BJ (cell line): Measurements from ENCODE around the gene SLMAP. TPM values are rescaled to one million over a fixed set of nuclear protein-coding genes. Genes with fewer than 3 reads are reported as not detected.
A peak's percentile ranks its signal among the peaks of the same experiment; 100 is the strongest.
"Not testable (repeated sequence)": the region's sequence is repeated elsewhere in the genome, so short reads cannot be mapped to it uniquely, and the experiment has no call there.

Source experiments
- CTCF ChIA-PET: fragments of 350-600 bp; formaldehyde crosslinking; extraction: SDS; loops from one replicate; lab custom pipeline; 2021; ENCODE audit warnings: antibody characterized with exemption, inconsistent platforms; lab: Yijun Ruan, JAX
- POLR2A ChIA-PET: fragments of 300-600 bp; sonication (Branson Sonifier 250); formaldehyde crosslinking; extraction: SDS; loops from one replicate; lab custom pipeline; 2021; ENCODE audit warnings: antibody characterized with exemption; lab: Charles Lee
- DNase-seq: peaks from one replicate; pipeline ENCODE4 v3.0.0-alpha.2; 2011; ENCODE audit warnings: low read depth
- H3K27me3 ChIP-seq: 2 replicates; pipeline ENCODE4 v1.6.0; 2011; ENCODE audit warnings: low read length; ENCODE audit not compliant: control insufficient read depth, insufficient read depth
- H3K36me3 ChIP-seq: 2 replicates; pipeline ENCODE4 v1.5.1; 2011; ENCODE audit warnings: low read length; ENCODE audit not compliant: control insufficient read depth, insufficient read depth
- H3K4me3 ChIP-seq: 2 replicates; pipeline ENCODE4 v1.5.1; 2011; ENCODE audit warnings: low read depth, mild to moderate bottlenecking, control low read depth, low read length
- CTCF ChIP-seq: IDR thresholded peaks from 2 replicates; pipeline ENCODE4 v1.5.1; 2011; ENCODE audit warnings: low read depth, mild to moderate bottlenecking, control low read depth, inconsistent platforms, low read length, moderate library complexity; ENCODE audit not compliant: insufficient read depth
- polyA plus RNA-seq: library from polyadenylated mRNA; depleted of rRNA; stranded (reverse); fragments of >200 nt; gene quantifications from 2 replicates; pipeline ENCODE4 v1.2.3, GENCODE V29; 2011

The SLMAP gene
- polyA plus RNA-seq, 1 experiment: 24.1 TPM

DNA sequence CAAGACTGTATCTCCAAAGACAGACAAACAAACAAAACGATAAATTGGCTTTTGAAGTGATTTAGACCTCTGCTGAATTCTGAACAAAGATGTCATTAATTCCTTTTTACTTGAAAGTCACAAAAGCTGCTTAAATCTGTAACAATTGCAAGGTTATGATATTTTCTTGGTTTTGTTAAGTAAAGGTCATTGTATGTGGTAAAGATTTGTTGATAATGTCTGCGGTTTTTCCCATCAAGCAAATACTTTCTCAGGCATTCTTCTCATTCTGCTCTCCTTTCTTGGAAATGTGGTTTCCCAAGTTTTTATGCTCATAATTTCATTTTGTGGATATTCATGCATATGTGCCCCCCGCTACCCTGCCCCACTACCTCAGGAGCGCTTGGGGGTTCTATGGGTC, 116.5 kb downstream of the SLMAP start:
- H3K27me3 ChIP-seq: no peaks in the 10 kb centered on the region
- DNase-seq: no peak
- ChIA-PET CTCF (interaction anchor here (1.3 kb wide), 1 partner anchor 475 kb away, joined by 3 read pairs; no protein-coding TSS in a partner anchor), POLR2A (no interaction called here)
- TF ChIP-seq CTCF: no peak
- no peak overlapping the region for H3K4me3 ChIP-seq
- no peaks in the 10 kb centered on the region for H3K36me3 ChIP-seq

- Histone ChIP-seq H3K4me3 (no peak overlapping the region), H3K36me3 (no peaks in the 10 kb centered on the region), H3K27me3 (no peaks in the 10 kb centered on the region)
- no peak for TF ChIP-seq CTCF
- DNase-seq: no peak
- ChIA-PET CTCF (no interaction called here), POLR2A (no interaction called here)
These were observed 120.5 kb downstream of the SLMAP start for GRCh38 chr3:57876632-57877031.

DNA sequence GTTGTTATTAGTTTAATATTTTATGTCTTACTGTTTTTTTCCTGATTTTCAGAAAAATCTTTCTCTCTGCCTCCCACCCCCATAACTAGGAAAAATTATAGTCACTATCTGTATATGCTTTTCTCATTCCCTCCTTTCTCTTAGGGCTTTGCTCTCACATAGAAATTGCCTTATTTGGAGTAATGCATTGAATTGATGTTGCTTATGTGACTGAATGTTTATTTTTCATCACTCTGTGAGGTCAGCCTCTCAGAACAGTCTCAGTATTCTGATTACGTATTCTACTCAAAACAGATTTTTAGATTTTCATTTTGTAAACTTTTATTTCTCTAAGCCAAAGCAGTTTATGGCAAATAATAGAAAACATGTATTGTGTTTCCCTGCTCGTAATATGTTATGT, 121.0 kb downstream of the SLMAP start:
- ChIA-PET CTCF (interaction anchor here (0.6 kb wide), 1 partner anchor 727 kb away, joined by 3 read pairs; no protein-coding TSS in a partner anchor), POLR2A (no interaction called here)
- Histone ChIP-seq H3K4me3 (no peak overlapping the region), H3K27me3 (no peaks in the 10 kb centered on the region), H3K36me3 (no peaks in the 10 kb centered on the region)
- TF ChIP-seq CTCF: no peak
- DNase-seq: no peak

DNA sequence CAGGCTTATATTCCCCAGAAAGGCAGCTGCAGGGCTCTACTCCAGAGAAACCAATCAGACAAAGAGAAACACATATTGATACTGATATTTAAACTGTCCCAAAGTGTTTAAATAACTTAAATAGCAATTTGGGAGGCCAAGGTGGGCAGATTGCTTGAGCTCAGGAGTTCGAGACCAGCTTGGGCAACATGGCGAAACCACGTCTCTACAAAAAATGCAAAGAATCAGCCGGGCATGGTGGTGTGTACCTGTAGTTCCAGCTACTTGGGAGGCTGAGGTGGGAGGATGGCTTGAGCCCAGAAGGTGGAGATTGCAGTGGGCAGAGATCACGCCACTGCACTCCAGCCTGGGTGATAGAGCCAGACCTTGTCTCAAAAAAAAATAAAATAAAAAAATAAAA, 128.3 kb downstream of the SLMAP start:
- POLR2A ChIA-PET: interaction anchor here (0.6 kb wide), 1 partner anchor 12 kb away, joined by 6 read pairs; no protein-coding TSS in a partner anchor
- DNase-seq, H3K27me3 ChIP-seq, H3K36me3 ChIP-seq, H3K4me3 ChIP-seq, CTCF ChIA-PET: not testable (repeated sequence)

- Histone ChIP-seq H3K27me3 (no peaks in the 10 kb centered on the region), H3K36me3 (no peaks in the 10 kb centered on the region), H3K4me3 (no peak overlapping the region)
- POLR2A ChIA-PET: no interaction called here
- no peak for DNase-seq
- CTCF ChIA-PET: no interaction called here
- TF ChIP-seq CTCF: no peak
These were observed 133.7 kb downstream of the SLMAP start for GRCh38 chr3:57889807-57890206.

DNA sequence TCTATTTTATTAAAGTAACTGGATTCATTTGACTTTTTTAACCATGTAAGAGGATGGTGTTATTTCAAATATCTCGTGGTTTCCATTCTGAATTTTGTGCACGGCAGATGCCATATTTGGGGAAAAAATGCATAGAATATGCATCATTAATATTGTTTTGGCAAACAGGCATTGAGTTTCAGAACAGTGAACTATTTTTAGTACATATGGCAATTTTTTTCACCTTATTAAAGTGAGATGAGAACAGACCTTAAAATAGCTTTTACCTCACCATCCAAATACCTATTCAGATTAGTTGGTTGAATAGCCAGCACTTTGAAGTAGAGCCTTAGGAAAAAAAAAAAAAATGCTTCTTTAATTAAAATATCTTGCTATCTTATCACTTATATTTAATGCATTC, 134.8 kb downstream of the SLMAP start:
- TF ChIP-seq CTCF: no peak
- DNase-seq: peak; percentile 10
- no peak overlapping the region for H3K4me3 ChIP-seq
- POLR2A ChIA-PET: no interaction called here
- H3K27me3 ChIP-seq: no peaks in the 10 kb centered on the region
- H3K36me3 ChIP-seq: no peaks in the 10 kb centered on the region
- CTCF ChIA-PET: no interaction called here
